DMS53 treated with DMSO at 0.1 percent for 48 hours (cell line): Measurements from ENCODE around the gene RAB1B.
"Not testable (repeated sequence)": the region's sequence is repeated elsewhere in the genome, so short reads cannot be mapped to it uniquely, and the experiment has no call there.

Source experiments
- DNase-seq: peaks from one replicate; lab custom pipeline; 2025; ENCODE audit not compliant: unreplicated experiment; lab: John Stamatoyannopoulos, UW

The RAB1B gene

DNA sequence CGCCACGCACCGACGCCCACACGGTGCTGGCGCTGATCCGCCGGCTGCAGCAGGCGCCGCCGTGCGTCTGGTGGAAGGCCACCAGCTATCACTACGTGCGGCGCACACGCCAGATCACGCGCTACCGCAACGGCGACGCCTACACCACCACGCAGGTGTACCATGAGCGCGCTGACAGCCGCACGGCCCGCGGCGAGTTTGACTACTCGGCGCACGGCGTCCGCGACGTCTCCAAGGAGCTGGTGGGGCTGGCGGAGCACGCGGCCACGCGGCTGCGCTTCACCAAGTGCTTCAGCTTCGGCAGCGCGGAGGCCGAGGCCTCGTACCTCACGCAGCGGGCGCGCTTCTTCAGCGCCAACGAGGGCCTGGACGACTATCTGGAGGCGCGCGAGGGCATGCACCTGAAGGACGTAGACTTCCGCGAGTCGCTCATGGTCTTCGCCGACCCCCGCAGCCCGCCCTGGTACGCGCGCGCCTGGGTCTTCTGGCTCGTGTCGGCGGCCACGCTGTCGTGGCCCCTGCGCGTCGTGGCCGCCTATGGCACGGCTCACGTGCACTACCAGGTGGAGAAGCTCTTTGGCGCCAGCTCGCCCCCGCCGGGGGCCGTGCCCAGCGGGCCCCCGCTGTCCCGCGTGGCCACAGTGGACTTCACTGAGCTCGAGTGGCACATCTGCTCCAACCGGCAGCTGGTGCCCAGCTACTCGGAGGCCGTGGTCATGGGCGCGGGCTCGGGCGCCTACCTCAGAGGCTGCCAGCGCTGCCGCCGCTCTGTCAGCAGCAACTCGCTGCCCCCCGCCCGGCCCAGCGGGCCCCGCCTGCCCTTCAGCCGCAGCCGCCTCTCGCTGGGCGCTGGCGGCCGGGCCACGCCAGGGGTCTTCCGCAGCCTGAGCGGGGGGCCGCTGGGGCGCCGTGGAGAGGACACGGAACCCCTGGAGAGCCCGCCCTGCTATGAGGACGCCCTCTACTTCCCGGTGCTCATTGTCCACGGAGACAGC, 26.5 kb downstream of the RAB1B start:
- DNase-seq = no peak

DNA sequence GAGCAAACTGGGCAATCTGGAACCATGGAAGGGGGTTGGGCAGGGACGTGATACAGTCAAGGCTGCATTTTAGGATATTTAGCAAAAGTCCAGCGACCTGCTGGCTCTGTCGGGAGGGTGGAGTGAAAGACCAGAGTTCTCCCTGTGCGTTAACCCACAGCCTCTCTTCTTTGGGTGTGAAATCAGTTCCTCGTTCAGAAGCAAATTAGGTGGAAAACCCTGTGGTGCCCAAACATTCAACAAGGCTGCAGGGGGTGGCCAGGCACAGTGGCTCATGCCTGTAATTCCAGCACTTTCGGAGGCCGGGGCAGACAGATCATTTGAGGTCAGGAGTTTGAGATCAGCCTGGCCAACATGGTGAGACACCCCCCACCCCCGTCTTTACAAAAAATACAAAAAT, 29.2 kb downstream of the RAB1B start:
- DNase-seq = no peak

DNA sequence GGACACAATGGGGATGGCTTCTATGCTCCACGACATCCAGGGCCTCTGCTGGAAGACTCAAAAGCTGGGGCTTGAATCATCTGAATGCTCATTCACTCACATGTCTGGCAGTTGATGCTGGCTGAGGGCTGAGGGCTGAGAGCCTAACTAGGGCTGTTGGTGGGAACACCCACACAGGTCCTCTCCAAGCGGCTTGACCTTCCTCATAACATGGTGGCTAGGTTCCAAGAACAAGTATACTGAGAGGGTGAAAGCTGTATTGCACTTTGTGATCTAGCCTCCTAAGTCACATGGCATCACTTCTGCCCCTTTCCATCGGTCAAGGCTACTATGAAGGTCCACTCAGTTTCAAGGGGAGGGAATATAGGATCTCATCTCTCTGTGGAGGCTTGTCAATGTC, 30.7 kb downstream of the RAB1B start:
- DNase-seq = no peak

DNA sequence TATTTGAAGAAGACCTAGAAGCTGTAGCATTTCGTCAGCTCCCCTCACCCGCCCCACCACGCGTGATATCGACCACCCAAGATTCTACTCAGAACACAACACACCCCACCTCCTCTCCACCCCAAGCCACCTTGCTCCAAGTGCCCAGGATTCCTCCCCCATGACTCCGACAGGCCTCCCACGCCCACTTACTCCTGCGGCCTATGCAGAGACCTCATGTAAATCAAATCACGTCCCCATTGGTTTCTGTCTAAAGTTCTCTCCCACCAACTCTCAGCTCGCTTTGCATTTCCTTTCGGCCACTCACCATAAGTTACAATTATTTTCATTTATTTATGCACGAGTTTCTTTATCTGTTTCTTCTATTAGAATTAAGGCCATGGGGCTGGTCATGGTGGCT, 34.2 kb downstream of the RAB1B start:
- DNase-seq = no peak

GRCh38 chr11:66309475-66309874, 41.0 kb downstream of the RAB1B start:
- no peak for DNase-seq

DNA sequence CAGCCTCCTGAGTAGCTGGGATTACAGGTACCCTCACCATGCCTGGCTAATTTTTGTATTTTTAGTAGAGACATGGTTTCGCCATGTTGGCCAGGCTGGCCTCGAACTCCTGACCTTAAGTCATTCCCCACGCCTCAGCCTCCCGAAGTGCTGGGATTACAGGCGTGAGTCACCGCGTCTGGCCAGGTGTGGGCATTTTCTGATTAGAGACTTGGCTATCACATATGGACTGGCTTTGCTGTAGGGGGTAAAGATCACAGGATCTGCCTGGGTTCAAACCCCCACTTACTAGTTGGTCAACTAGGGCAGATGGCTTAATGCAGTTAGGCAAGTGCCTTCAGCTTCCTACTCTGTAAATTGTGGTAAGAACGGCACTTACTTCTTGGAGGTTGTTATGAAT, 41.9 kb downstream of the RAB1B start:
- no peak for DNase-seq

GRCh38 chr11:66310803-66311440, 42.5 kb downstream of the RAB1B start:
- DNase-seq = not testable (repeated sequence)

GRCh38 chr11:66311470-66311964, 43.1 kb downstream of the RAB1B start:
- no peak for DNase-seq

DNA sequence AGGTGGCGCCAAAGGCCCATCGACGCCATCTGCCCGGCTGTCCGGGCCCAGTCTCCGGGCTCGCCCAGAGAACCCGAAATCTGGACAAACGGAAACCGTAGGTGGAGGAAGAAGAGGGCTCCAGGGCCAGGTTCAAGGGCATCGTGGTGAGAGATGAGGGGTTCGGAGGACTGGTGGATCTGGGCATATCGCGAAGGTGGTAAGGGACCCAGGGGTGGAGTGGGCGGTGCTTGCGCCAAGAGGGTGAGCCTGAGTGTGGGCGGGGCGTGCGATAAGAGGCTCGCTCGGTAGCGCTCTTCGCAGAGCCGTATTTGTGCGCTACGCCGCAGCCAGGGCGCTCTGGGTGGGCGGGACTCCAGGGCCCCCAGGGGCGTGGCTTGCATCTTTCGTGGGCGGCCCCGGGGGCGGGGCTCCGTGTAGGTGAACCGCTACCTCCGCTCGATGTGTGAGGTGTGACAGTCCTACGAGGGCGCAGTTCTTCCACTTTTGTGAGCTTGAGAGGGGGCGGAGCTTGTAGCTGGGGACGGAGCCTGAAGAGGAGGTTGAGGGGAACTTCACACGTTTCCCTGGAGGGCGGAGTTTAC, 43.6 kb downstream of the RAB1B start:
- DNase-seq = peak; percentile 99

DNA sequence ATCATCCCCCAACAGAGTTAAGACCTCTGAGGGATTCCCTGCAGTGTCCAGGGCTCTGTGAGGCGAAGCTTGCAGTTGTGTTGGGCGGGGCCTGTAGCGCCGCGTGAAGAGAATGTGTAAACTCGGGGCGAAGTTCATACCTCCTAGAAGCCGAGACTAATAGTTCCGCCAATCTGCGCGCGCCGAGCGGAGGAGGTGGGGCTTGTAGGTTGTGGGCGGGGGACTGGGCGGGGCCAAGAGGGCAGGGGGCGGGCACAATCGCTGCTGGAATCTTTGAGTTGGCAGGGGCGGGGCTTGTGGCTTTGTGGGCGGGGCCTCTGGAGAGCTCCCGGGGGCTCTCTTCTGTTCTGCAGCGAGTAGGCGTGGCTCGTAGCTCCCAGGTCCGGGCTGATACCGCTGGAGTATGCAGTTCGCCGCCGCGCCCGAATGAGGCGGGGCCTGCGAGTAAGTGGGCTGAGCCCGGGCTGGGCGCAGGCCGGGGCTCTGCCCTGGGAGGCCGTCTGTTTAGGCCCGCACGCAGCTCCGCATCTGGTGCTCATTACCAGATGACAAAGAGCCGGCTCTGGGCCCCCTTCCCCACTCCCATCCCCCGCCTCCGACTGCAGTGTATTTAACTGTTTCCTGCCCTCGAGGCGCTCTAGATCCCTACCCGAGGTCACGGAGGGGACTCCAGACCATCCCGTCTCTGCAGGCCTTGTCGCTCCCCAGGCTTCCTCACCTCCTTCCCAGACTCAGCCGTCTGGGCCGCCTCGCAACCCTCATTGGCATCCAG, 44.3 kb downstream of the RAB1B start:
- peak; percentile 99 for DNase-seq

- DNase-seq = no peak
Observed at GRCh38 chr11:66313321-66314185, 45.1 kb downstream of the RAB1B start.

DNA sequence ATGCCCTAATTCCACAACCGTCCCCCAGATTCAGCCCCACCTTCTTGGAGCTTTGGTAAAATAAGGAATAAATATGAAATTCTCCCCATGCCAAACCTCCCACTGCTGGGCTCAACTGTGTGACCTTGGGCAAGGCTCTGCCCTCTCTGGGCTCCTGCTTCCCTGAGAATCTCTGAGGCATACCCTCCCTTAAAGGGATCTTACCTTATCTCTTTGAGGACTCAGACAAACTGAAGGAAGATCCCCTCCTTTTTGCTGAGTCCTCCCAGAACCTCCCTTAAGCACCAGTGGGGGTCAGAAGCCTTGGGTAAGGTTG, 45.7 kb downstream of the RAB1B start:
- DNase-seq = no peak

DNA sequence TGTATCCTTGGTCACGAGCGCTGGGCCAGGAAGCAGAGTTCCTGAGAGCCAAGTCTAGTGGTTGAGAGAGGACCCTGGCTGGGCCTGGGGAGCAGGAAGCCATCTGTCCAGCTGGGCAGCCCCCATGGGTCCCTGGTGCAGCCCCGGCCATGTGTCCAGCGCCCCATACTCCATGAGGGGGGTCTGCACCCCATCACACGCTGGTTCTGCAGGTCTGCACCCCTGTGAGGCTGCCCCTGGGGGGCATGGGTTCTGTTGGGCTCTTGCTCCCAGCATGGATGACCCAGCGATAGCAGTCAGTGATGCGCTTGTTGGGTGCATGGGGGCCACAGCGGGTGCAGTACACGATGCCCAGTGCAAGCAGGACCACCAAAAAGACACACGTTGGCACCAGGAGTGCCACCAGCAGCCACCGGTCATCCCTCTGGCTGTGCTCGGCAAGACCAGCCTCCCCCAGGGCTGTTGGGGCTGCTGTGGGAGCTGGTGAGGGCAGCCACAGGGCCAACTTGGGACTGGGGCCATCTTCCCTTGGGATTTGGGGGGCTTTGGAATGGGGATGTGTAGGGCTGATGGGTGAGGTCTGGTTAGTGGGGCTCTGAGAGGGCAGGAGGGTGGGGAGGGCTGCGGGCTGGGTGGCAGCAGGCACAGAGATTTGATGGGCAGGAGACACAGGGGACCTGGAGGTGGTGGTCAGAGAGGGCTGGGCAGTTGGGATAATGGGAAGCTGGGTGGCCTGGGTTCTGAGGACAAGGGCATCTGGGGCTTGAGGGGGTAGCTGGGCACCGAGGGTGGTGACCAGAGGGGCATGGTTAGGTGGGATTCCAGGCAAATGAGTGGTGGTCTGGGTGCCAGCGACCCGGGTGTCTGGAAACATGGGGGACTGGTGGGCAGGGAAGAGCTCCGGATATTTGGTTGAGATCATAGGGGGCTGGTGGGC, 46.4 kb downstream of the RAB1B start:
- DNase-seq = no peak

DNA sequence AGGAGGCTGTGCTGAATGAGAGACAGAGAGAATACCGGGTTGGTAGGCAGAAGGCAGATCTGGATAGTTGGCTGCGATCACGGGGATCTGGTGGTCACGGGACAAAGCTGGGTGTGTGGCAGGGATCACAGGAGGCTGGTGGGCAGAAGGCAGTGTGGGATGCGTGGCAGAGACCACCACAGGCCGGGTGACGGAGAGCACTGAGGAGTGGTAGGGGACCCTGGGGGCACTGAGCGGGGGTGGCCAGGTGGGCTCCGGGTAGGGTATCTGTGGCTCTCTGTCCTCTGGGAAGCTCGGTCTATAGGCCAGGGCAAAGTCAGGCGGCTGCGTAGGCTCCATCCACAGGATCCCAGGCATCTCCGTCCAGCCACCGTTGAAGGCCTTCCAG, 47.1 kb downstream of the RAB1B start:
- no peak for DNase-seq

DNA sequence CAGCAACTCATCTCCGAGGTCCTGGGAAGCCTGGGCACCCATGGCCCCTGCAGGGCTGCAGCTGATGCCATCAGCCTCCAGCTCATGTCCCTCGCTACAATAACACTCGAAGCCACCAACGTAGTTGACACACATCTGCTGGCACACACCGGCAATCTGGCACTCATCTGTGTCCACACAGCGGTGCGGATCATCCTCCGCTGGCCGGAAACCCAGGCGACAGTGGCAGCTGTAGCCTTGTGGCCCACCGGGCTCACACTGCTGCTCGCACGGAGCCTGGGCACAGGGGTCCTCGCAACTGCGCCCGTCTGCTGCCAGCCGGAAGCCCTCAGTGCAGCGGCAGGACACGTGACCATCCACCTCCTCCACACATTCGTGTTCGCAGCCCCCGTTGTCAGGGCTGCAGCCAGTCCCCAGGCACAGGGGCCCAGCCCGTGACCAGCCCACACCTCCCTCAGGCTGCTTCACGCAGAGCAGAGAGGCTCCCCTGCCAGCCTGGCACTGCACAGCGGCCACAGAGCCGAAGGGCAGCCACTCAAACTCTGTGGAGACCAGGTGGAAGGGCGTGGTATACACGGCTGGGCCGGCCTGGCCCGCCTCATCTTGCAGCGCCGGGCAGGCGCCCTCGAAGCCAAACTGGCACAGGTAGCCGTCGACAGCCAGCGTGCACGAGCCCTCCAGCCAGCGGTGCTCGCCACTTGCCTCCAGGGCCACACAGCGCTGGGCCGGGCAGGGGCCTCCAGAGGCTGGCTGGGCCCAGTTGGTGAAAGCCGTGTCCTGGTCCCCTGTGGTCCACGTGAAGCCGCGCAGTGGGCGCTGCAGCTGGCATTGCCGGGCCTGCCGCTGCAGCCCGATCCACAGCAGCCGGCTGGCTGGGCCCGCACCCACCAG, 47.7 kb downstream of the RAB1B start:
- DNase-seq = peak; percentile 52

GRCh38 chr11:66316849-66317251, 48.4 kb downstream of the RAB1B start, which contains the start of gene CD248:
TSS of gene CD248 (minus strand) at chr11:66317044. CDS start at chr11:66317027, 17 bp downstream.
- DNase-seq = no peak

DNA sequence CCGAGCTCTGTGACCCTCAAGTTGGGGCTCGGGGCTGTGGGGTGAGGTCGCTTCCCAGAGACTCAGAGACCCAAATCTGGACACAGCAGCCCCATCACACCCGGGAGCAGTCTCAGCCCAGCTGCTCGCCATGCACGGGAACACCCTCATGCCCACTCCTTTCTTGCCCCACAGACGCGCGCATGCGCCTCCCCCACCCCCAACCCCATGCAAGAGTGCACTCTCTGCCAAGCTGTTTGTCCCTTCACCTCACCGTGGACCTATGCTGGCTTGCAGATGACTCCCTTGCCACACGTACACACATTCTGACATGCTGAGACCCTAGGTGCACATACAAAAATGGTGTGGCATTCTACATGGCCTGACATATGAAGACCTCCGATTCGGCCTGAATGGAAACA, 48.9 kb downstream of the RAB1B start:
- DNase-seq = no peak
